Uterus (tissue), 4 donors: ENCODE measurements around the gene CST7. TPM values are rescaled to one million over a fixed set of nuclear protein-coding genes. Genes with fewer than 3 reads are reported as not detected.

ENCODE experiments used
- DNase-seq, 2 donors: peaks; one replicate each; pipeline ENCODE4 v3.0.0-alpha.2; 2019 to 2020
- H3K27ac ChIP-seq, 2 donors: fragments of 200-600 bp; sonication (generic); 1 replicate in 1 of 2; 2 replicates in 1 of 2; pipeline ENCODE4 v1.5.1; 2016 to 2018
- H3K27me3 ChIP-seq, 2 donors: fragments of 200-600 bp; sonication (generic); one replicate each; pipeline ENCODE4 v1.5.1; 2018 to 2019; ENCODE audit warnings: control low read depth in 1 of 2
- H3K36me3 ChIP-seq, 2 donors: fragments of 200-600 bp; sonication (generic); one replicate each; pipeline ENCODE4 v1.5.1; 2019; ENCODE audit warnings: control low read depth in 1 of 2
- H3K4me1 ChIP-seq, 2 donors: fragments of 200-600 bp; sonication (generic); one replicate each; pipeline ENCODE4 v1.5.1; 2018 to 2019; ENCODE audit warnings: control low read depth in 1 of 2
- H3K4me3 ChIP-seq, 2 donors: fragments of 200-600 bp; sonication (generic); 1 replicate in 1 of 2; 2 replicates in 1 of 2; pipeline ENCODE4 v1.5.1; 2018 to 2019; ENCODE audit warnings: mild to moderate bottlenecking in 1 of 2
- H3K9me3 ChIP-seq, 2 donors: fragments of 200-600 bp; sonication (generic); one replicate each; pipeline ENCODE4 v1.5.1; 2019; ENCODE audit warnings: control low read depth in 1 of 2
- CTCF ChIP-seq, 4 experiments: fragments of 200-600 bp in 2 of 4; fragments of 450-650 bp in 2 of 4; sonication (generic) in 2 of 4; IDR thresholded peaks; one replicate each; pipeline ENCODE4 v1.5.1; 2016 to 2019; ENCODE audit warnings: antibody characterized with exemption in 4 of 4, mild to moderate bottlenecking in 2 of 4, moderate library complexity in 1 of 4
- POLR2A ChIP-seq, 2 donors: fragments of 450-650 bp; IDR thresholded peaks; one replicate each; pipeline ENCODE4 v1.6.1; 2016; ENCODE audit warnings: antibody characterized with exemption in 2 of 2, mild to moderate bottlenecking in 1 of 2, moderate library complexity in 1 of 2
- intact Hi-C: fragments of 100-400 bp; cut with DNase I; formaldehyde crosslinking; loops from one replicate; pipeline ENCODE4 v1.15.1; 2023; ENCODE audit warnings: low total_unique reads
- total RNA-seq, 4 donors: library from RNA; depleted of rRNA in 3 of 4; stranded (reverse); fragments of >200 nt in 3 of 4; gene quantifications; one replicate each; pipeline versions ENCODE4 v1.1.0 to v1.2.4, GENCODE V29; 2014 to 2023
- donor health status: DM: yes; HTN: yes; CAD: no.

The CST7 gene
- total RNA-seq, 4 donors from 2014 or later, result 0.97 to 1.8 (median 1.2) TPM; not detected in 1

DNA sequence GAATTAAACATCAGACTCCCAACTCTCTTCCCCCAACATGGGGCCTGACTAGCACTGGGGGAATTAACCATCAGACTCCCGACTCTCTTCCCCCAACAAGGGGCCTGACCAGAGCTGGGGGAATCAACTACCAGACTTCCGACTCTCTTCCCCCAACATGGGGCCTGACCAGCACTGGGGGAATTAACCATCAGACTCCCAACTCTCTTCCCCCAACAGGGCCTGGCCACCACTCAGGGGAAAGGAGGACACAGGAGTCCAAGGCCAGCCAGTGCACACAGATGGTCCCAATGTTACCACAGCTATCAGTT, 13.1 kb downstream of the CST7 start:
- H3K27ac ChIP-seq, result no peak overlapping the region
- intact Hi-C loops, result no loop called here
- H3K4me1 ChIP-seq, result no peaks in the 10 kb centered on the region
- H3K36me3 ChIP-seq, result no peaks in the 10 kb centered on the region
- no peaks in the 10 kb centered on the region for H3K27me3 ChIP-seq
- DNase-seq, result no peak
- no peaks in the 10 kb centered on the region for H3K9me3 ChIP-seq
- H3K4me3 ChIP-seq, result no peak overlapping the region
- TF ChIP-seq POLR2A (IDR thresholded peaks at IDR 0.05) (no peak), CTCF (IDR thresholded peaks at IDR 0.05) (no peak)

- no peaks in the 10 kb centered on the region for H3K9me3 ChIP-seq
- no peaks in the 10 kb centered on the region for H3K36me3 ChIP-seq
- H3K4me3 ChIP-seq, result no peak overlapping the region
- intact Hi-C loops, result no loop called here
- DNase-seq, result no peak
- no peaks in the 10 kb centered on the region for H3K4me1 ChIP-seq
- TF ChIP-seq POLR2A (IDR thresholded peaks at IDR 0.05), result no peak
- TF ChIP-seq CTCF (IDR thresholded peaks at IDR 0.05), result no peak
- no peaks in the 10 kb centered on the region for H3K27me3 ChIP-seq
- H3K27ac ChIP-seq, result no peak overlapping the region
These were observed 13.4 kb downstream of the CST7 start for GRCh38 chr20:24962510-24962909.

- Histone ChIP-seq H3K4me1 (no peaks in the 10 kb centered on the region), H3K27ac (no peak overlapping the region), H3K4me3 (no peak overlapping the region), H3K27me3 (no peaks in the 10 kb centered on the region), H3K36me3 (no peaks in the 10 kb centered on the region), H3K9me3 (no peaks in the 10 kb centered on the region)
- intact Hi-C loops, result no loop called here
- TF ChIP-seq CTCF (IDR thresholded peaks at IDR 0.05) (no peak), POLR2A (IDR thresholded peaks at IDR 0.05) (no peak)
- DNase-seq, result no peak
These were observed 14.8 kb downstream of the CST7 start for GRCh38 chr20:24963672-24964505.

GRCh38 chr20:24964506-24964840, 15.4 kb downstream of the CST7 start:
- Histone ChIP-seq H3K27me3 (no peaks in the 10 kb centered on the region), H3K36me3 (no peaks in the 10 kb centered on the region), H3K9me3 (no peaks in the 10 kb centered on the region), H3K4me1 (no peaks in the 10 kb centered on the region), H3K4me3 (no peak overlapping the region), H3K27ac (no peak overlapping the region)
- no peak for DNase-seq
- no peak for TF ChIP-seq POLR2A (IDR thresholded peaks at IDR 0.05)
- no peak for TF ChIP-seq CTCF (IDR thresholded peaks at IDR 0.05)
- intact Hi-C loops, result no loop called here

DNA sequence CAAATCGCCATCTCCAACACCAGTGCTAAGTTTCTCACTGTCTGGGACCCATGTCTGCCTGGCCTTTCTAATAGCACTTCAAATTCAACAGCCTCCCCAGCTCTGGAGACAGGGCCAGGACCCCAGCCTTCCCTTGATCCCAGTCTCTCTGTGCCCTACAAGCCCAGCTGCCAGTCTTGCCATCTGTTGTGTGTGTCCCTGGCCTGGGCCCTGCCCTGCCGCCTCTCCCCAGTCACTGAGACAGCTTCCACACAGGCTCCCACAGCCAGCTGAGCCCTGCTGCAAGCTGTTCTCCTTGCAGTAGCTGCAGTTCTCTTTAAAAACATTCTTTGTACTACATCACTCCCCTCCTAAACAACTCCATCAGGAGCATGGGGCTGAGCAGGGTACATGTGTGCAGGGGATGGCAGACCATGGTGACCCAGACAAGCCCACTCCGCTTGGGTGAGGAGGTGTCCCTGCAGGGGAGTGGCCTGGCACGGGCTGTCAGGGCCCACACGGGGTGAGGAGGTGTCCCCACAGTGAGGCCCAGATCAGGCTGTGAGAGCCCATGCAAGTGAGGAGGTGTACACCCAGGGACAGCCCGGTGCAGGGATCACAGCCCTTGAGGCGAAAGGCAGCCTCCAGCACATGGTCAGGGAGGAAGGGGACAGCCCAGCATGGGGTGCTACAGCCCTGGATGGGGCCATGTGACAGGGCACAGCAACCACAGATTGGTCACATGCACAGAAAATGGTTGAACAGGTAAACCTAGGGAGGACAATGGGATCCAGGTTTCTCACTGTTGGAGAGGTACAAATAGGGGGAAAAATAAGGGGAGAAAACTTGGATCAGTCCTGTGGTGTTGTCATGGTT, 16.2 kb downstream of the CST7 start:
- no peak for DNase-seq
- TF ChIP-seq POLR2A (IDR thresholded peaks at IDR 0.05) (no peak), CTCF (IDR thresholded peaks at IDR 0.05) (no peak)
- intact Hi-C loops, result no loop called here
- H3K27me3 ChIP-seq, result no peaks in the 10 kb centered on the region
- H3K4me3 ChIP-seq, result no peak overlapping the region
- H3K9me3 ChIP-seq, result no peaks in the 10 kb centered on the region
- H3K27ac ChIP-seq, result no peak overlapping the region
- H3K36me3 ChIP-seq, result no peaks in the 10 kb centered on the region
- no peaks in the 10 kb centered on the region for H3K4me1 ChIP-seq
